ENCODE measurements around the gene GPRIN1.
"Not testable (repeated sequence)": the region's sequence is repeated elsewhere in the genome, so short reads cannot be mapped to it uniquely, and the experiment has no call there.

The GPRIN1 gene

DNA sequence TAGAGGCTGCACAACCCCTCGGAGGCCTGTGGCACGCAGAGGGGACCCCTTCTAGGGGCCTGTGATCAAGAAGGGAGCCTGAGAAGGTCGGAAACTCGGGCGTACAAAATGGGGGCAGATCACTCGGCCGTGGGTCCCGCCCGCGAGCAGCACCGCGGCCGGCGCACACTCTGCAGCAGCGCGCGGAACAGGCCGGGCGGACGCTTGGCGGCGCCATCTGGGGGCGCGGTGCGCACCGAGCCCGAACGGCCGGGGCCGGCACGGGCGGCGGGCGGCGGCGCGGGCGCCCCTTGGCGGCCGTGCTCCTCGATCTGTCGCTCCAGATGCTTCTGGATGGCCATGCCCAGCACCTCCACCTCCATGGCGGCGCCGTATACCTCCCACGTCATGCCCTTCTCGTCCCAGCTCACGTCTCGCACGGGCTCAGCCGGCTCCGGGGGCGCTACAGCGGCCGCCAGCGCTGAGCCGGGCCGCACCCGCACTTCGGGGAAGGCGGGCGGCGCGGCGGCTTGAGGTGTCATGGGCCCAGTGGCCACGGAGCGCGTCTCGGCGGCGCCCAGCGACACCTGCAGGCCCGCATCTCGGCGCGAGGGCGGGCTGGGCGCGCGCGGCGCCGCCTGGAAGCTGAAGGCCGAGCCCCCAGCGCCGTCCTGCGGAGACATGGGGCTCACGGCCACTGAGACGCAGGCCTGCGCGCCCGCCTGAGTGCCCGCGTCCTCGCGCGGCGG lies 13.1 kb downstream of the GPRIN1 start:
- Mint-ChIP-seq H3K4me1 (no peaks in the 10 kb centered on the region), H3K36me3 (no peaks in the 10 kb centered on the region), H3K9me3 (no peaks in the 10 kb centered on the region), H3K27me3 (no peaks in the 10 kb centered on the region), H3K27ac (no peak overlapping the region), H3K4me3 (peak overlapping the region; percentile 83)

DNA sequence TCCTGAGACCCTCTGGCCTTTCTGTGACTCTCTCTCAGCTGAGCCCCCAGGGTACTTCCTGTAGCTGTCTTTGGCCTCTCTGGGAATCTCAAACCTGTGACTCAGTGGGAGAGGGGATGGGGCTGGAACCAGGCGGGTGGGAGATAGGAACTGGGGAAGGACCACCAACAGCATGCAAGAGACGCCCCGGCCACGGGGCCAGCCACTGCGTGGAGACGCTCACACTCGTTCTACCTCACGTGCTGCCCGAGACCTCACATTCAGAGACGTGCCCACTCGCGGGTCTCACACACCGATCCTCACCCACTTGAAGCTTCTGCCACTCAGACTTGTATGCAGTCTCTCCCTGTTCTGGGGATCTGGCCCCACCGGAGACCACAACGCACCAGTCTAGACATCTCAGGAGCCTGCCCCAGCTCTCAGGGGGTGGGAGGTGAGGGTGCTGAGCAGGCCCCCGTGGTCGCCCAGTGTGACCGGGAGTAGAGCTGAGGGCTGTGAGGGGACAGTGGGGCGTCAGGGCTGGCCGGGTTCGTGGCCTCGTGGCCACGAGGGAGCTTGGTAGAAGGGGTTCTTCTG lies 13.8 kb downstream of the GPRIN1 start:
- no peaks in the 10 kb centered on the region for H3K36me3 Mint-ChIP-seq
- no peaks in the 10 kb centered on the region for H3K27me3 Mint-ChIP-seq
- H3K4me3 Mint-ChIP-seq = peak overlapping the region; percentile 83
- H3K27ac Mint-ChIP-seq = no peak overlapping the region
- no peaks in the 10 kb centered on the region for H3K9me3 Mint-ChIP-seq
- no peaks in the 10 kb centered on the region for H3K4me1 Mint-ChIP-seq

- Mint-ChIP-seq H3K27ac (no peak overlapping the region), H3K4me1 (no peaks in the 10 kb centered on the region), H3K27me3 (no peaks in the 10 kb centered on the region), H3K36me3 (no peaks in the 10 kb centered on the region), H3K9me3 (no peaks in the 10 kb centered on the region), H3K4me3 (no peak overlapping the region)
These were observed 14.5 kb downstream of the GPRIN1 start for GRCh38 chr5:176595386-176595943.

- H3K36me3 Mint-ChIP-seq = no peaks in the 10 kb centered on the region
- H3K27me3 Mint-ChIP-seq = no peaks in the 10 kb centered on the region
- no peaks in the 10 kb centered on the region for H3K9me3 Mint-ChIP-seq
- no peak overlapping the region for H3K4me3 Mint-ChIP-seq
- H3K4me1 Mint-ChIP-seq = no peaks in the 10 kb centered on the region
- H3K27ac Mint-ChIP-seq = no peak overlapping the region
These were observed 15.4 kb downstream of the GPRIN1 start for GRCh38 chr5:176594554-176594953.

DNA sequence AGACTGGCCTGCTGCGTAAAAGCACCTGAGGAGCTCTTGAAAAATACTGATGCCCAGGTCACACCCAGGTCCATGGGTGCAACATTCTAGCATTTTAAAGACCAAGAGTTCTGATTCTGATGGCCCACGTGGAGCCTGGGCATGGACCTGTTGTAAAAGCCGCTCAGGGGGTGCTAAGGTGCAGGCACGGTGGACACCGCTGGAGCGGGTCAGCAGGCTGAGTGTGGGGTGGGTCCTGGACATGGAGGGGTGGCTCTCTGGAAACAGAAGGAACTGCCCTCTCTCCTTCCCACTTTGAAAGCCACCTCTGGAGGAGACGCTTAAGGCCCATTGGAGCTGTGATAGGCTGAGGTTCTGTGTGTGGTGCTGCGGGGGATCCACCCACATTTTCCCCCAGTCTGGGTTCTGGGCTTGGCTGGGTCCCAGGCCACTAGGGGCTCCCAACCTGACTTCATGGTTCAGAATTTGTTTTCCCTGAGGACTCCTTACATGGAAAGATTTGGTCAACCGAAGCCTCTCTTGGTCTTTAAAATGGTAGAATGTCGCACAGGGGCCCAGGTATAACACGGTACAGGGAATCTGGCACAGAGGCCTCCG lies 16.6 kb downstream of the GPRIN1 start:
- no peaks in the 10 kb centered on the region for H3K4me1 Mint-ChIP-seq
- no peaks in the 10 kb centered on the region for H3K36me3 Mint-ChIP-seq
- no peaks in the 10 kb centered on the region for H3K27me3 Mint-ChIP-seq
- no peaks in the 10 kb centered on the region for H3K9me3 Mint-ChIP-seq
- H3K27ac Mint-ChIP-seq = no peak overlapping the region
- no peak overlapping the region for H3K4me3 Mint-ChIP-seq

GRCh38 chr5:176592573-176592972 lies 17.4 kb downstream of the GPRIN1 start:
- no peaks in the 10 kb centered on the region for H3K36me3 Mint-ChIP-seq
- no peaks in the 10 kb centered on the region for H3K4me1 Mint-ChIP-seq
- H3K27me3 Mint-ChIP-seq = no peaks in the 10 kb centered on the region
- no peak overlapping the region for H3K4me3 Mint-ChIP-seq
- no peaks in the 10 kb centered on the region for H3K9me3 Mint-ChIP-seq
- no peak overlapping the region for H3K27ac Mint-ChIP-seq

- H3K9me3 Mint-ChIP-seq, H3K4me3 Mint-ChIP-seq, H3K27me3 Mint-ChIP-seq, H3K4me1 Mint-ChIP-seq, H3K36me3 Mint-ChIP-seq, H3K27ac Mint-ChIP-seq: not testable (repeated sequence)
These were observed 18.3 kb downstream of the GPRIN1 start for GRCh38 chr5:176591667-176592066.

- Mint-ChIP-seq H3K9me3 (no peaks in the 10 kb centered on the region), H3K4me3 (no peak overlapping the region), H3K27me3 (no peaks in the 10 kb centered on the region), H3K4me1 (no peaks in the 10 kb centered on the region), H3K36me3 (peaks cover 4% of the 10 kb centered on the region), H3K27ac (no peak overlapping the region)
These were observed 19.8 kb downstream of the GPRIN1 start for GRCh38 chr5:176590035-176590717.

DNA sequence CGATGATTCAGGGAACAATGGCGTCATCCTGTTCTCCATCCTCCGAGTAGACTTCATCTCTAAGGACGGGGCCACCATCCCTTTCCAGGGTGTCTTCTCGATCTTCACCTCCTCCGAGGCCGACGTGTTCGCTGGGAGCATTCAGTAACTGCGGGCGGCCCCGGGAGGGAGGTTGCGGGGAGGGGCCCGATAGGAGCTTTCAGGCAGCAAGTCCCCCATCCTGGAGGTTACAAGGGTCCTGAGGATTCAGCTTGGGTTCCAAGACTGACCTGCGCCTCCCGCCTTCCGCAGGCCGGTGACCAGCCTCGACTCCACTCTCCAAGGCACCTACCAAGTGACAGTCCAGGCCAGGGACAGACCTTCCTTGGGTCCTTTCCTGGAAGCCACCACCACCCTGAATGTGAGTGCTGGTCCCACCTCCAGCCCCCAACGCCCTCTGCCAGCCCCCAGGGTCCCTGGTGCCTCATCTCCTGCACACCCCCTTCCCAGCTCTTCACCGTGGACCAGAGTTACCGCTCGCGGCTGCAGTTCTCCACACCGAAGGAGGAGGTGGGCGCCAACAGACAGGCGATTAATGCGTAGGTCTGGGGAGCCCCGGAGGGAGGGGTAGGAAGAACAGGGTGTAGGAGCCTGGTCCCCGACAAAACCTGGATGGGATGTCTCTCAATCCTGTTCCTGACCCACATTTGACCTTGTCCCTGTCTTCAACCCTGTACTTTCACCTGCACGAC lies 20.8 kb downstream of the GPRIN1 start:
- no peaks in the 10 kb centered on the region for H3K4me1 Mint-ChIP-seq
- H3K4me3 Mint-ChIP-seq = no peak overlapping the region
- H3K36me3 Mint-ChIP-seq = peaks cover 5% of the 10 kb centered on the region
- H3K9me3 Mint-ChIP-seq = no peaks in the 10 kb centered on the region
- H3K27me3 Mint-ChIP-seq = no peaks in the 10 kb centered on the region
- H3K27ac Mint-ChIP-seq = no peak overlapping the region

GRCh38 chr5:176588297-176588696 lies 21.7 kb downstream of the GPRIN1 start:
- Mint-ChIP-seq H3K27me3 (peaks cover 1% of the 10 kb centered on the region), H3K36me3 (peaks cover 5% of the 10 kb centered on the region), H3K4me1 (no peaks in the 10 kb centered on the region)

GRCh38 chr5:176587398-176587797 lies 22.6 kb downstream of the GPRIN1 start:
- H3K36me3 Mint-ChIP-seq = peaks cover 5% of the 10 kb centered on the region
- H3K4me3 Mint-ChIP-seq = no peak overlapping the region
- H3K27me3 Mint-ChIP-seq = peaks cover 1% of the 10 kb centered on the region
- H3K27ac Mint-ChIP-seq = no peak overlapping the region
- no peaks in the 10 kb centered on the region for H3K9me3 Mint-ChIP-seq
- no peaks in the 10 kb centered on the region for H3K4me1 Mint-ChIP-seq

More at GRCh38 chr5:176588297-176588696, 21.7 kb downstream of the GPRIN1 start:
- no peak overlapping the region for H3K4me3 Mint-ChIP-seq
- no peaks in the 10 kb centered on the region for H3K9me3 Mint-ChIP-seq
- H3K27ac Mint-ChIP-seq = no peak overlapping the region

DNA sequence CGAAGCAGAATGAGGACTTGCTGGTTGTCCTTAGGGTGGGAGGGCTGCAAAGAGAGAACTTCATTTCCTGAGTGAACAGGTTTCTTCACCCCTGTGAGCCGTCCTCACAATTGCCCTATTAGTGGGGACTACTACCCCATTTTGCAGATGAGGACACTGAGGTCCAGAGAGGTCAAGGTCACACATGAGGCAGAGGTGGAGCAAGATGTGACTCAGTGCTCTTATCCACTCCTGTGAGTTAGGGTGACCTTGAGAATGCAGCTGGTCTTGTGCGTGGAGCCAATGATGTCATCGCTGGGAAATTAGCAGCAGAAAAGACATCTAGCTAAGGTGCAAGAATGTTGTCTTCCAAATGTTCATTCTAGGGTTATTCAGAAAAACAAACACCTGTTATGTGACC lies 26.9 kb downstream of the GPRIN1 start:
- Mint-ChIP-seq H3K4me1 (no peaks in the 10 kb centered on the region), H3K27me3 (peaks cover 1% of the 10 kb centered on the region), H3K36me3 (peaks cover 5% of the 10 kb centered on the region), H3K9me3 (no peaks in the 10 kb centered on the region), H3K4me3 (no peak overlapping the region), H3K27ac (no peak overlapping the region)

DNA sequence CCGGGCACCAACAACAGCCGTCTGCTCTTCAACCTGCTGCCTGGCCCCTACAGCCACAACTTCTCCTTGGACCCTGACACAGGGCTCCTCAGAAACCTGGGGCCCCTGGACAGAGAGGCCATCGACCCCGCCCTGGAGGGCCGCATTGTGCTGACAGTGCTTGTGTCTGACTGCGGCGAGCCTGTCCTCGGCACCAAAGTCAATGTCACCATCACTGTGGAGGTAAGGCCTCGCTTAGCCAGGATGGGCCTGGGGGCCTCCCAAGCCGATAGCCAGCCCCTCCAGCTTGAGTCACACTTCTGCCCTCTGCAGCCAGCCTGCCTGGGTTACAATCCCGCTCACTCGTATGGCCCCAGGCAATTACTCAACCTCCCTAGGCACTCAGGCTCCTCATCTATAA lies 28.6 kb downstream of the GPRIN1 start:
- Mint-ChIP-seq H3K27ac (no peak overlapping the region), H3K36me3 (peaks cover 5% of the 10 kb centered on the region), H3K27me3 (peaks cover 1% of the 10 kb centered on the region), H3K4me1 (no peaks in the 10 kb centered on the region), H3K4me3 (no peak overlapping the region), H3K9me3 (no peaks in the 10 kb centered on the region)

GRCh38 chr5:176579323-176579722 lies 30.6 kb downstream of the GPRIN1 start:
- H3K36me3 Mint-ChIP-seq = no peaks in the 10 kb centered on the region
- no peaks in the 10 kb centered on the region for H3K4me1 Mint-ChIP-seq
- no peak overlapping the region for H3K27ac Mint-ChIP-seq
- no peak overlapping the region for H3K4me3 Mint-ChIP-seq
- no peaks in the 10 kb centered on the region for H3K9me3 Mint-ChIP-seq
- peaks cover 1% of the 10 kb centered on the region for H3K27me3 Mint-ChIP-seq

DNA sequence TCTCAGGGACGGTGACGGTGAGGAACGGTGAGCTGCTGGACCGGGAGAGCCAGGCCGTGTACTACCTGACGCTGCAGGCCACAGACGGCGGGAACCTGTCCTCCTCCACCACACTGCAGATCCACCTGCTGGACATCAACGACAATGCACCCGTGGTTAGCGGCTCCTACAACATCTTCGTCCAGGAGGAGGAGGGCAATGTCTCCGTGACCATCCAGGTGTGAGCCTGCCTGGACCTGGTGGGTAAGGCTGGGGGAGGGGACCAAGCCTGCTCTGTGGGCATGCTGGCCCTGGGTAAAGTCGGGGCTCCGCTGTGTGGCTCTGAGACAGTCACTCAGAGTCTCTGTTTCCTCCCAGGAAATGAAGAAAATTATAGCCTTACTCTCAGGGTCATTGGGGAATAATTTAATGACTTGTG lies 31.6 kb downstream of the GPRIN1 start:
- Mint-ChIP-seq H3K36me3 (no peaks in the 10 kb centered on the region), H3K27me3 (no peaks in the 10 kb centered on the region), H3K4me1 (no peaks in the 10 kb centered on the region), H3K9me3 (no peaks in the 10 kb centered on the region), H3K4me3 (no peak overlapping the region), H3K27ac (no peak overlapping the region)

All from activated naive CD4-positive, alpha-beta T cell treated with anti-CD3 and anti-CD28 coated beads, Interleukin-2, amount 50 U/mL, for 24 hours (primary cell).